OCI-LY1 (cell line): Measurements from ENCODE around the gene NEU1.

ENCODE experiments used
- H2AFZ ChIP-seq: fragments of 200-600 bp; sonication (generic), shearing (Covaris generic); 2 replicates; pipeline ENCODE4 v1.6.0; 2014; ENCODE audit warnings: antibody characterized with exemption, mild to moderate bottlenecking, low read length
- H3F3A ChIP-seq: fragments of 200-600 bp; sonication (generic), shearing (Covaris generic); 2 replicates; pipeline ENCODE4 v1.6.0; 2014; ENCODE audit warnings: mild to moderate bottlenecking, antibody characterized with exemption, low read length, moderate library complexity; ENCODE audit not compliant: insufficient read depth
- H3K27ac ChIP-seq: fragments of 200-600 bp; sonication (generic); 2 replicates; pipeline ENCODE4 v1.5.1; 2014; ENCODE audit warnings: low read length, mixed run types, mild to moderate bottlenecking, low read depth; ENCODE audit not compliant: poor library complexity, severe bottlenecking
- H3K27me3 ChIP-seq: fragments of 200-600 bp; sonication (generic); 2 replicates; pipeline ENCODE4 v1.6.0; 2014; ENCODE audit warnings: antibody characterized with exemption, mild to moderate bottlenecking, low read length, moderate library complexity; ENCODE audit not compliant: insufficient read depth
- H3K36me3 ChIP-seq: fragments of 200-600 bp; sonication (generic); 2 replicates; pipeline ENCODE4 v1.6.1; 2014; ENCODE audit warnings: mild to moderate bottlenecking, antibody characterized with exemption, low read length, moderate library complexity, mixed read lengths; ENCODE audit not compliant: insufficient read depth
- H3K4me1 ChIP-seq: fragments of 200-600 bp; sonication (generic); 2 replicates; pipeline ENCODE4 v1.5.1; 2014; ENCODE audit warnings: mild to moderate bottlenecking, low read length, moderate library complexity; ENCODE audit not compliant: insufficient read depth, severe bottlenecking
- H3K4me2 ChIP-seq: fragments of 200-600 bp; sonication (generic), shearing (Covaris generic); 2 replicates; pipeline ENCODE4 v1.6.1; 2014; ENCODE audit warnings: low read length
- H3K4me3 ChIP-seq: fragments of 200-600 bp; sonication (generic); 2 replicates; pipeline ENCODE4 v1.5.1; 2014; ENCODE audit warnings: low read length, low read depth, mild to moderate bottlenecking, mixed read lengths; ENCODE audit not compliant: poor library complexity, severe bottlenecking
- H3K79me2 ChIP-seq: fragments of 200-600 bp; shearing (Covaris generic); 2 replicates; pipeline ENCODE4 v1.6.1; 2016; ENCODE audit warnings: mixed run types, low read length, mixed read lengths; ENCODE audit not compliant: insufficient read depth
- H3K9ac ChIP-seq: fragments of 200-600 bp; sonication (generic), shearing (Covaris generic); 2 replicates; pipeline ENCODE4 v1.6.1; 2014; ENCODE audit warnings: mild to moderate bottlenecking, low read length, mixed read lengths
- H3K9me2 ChIP-seq: fragments of 200-600 bp; sonication (generic), shearing (Covaris generic); 2 replicates; pipeline ENCODE4 v1.6.1; 2014; ENCODE audit warnings: low read depth, mild to moderate bottlenecking, low read length, mixed read lengths
- H3K9me3 ChIP-seq: fragments of 200-600 bp; shearing (Covaris generic); 2 replicates; pipeline ENCODE4 v1.6.1; 2014; ENCODE audit warnings: low read length, mixed read lengths
- H4K20me1 ChIP-seq: fragments of 200-600 bp; sonication (generic), shearing (Covaris generic); 2 replicates; pipeline ENCODE4 v1.6.0; 2016; ENCODE audit warnings: mild to moderate bottlenecking, low read length; ENCODE audit not compliant: insufficient read depth
- CTCF ChIP-seq: fragments of 200-600 bp; sonication (generic), shearing (Covaris generic); IDR thresholded peaks from 2 replicates; pipeline ENCODE4 v1.5.1; 2017; ENCODE audit warnings: mild to moderate bottlenecking, antibody characterized with exemption, low read length, moderate library complexity, mixed read lengths
- EZH2 ChIP-seq: fragments of 200-600 bp; sonication (generic), shearing (Covaris generic); IDR thresholded peaks from 2 replicates; pipeline ENCODE4 v1.8.0; 2017; ENCODE audit warnings: borderline replicate concordance, mixed run types, mild to moderate bottlenecking, antibody characterized with exemption, low read length, moderate library complexity, mixed read lengths

NEU1 gene

GRCh38 chr6:31883676-31884075, 21.1 kb upstream of the NEU1 start:
- Histone ChIP-seq H3K4me1 (no peaks in the 10 kb centered on the region), H3K4me2 (no peak overlapping the region), H3K36me3 (peaks cover 84% of the 10 kb centered on the region), H3K9me3 (no peaks in the 10 kb centered on the region), H3K9ac (no peak overlapping the region), H3K4me3 (no peak overlapping the region), H4K20me1 (no peaks in the 10 kb centered on the region), H3K9me2 (no peaks in the 10 kb centered on the region), H3K27me3 (no peaks in the 10 kb centered on the region), H3F3A (no peaks in the 10 kb centered on the region), H3K27ac (no peak overlapping the region), H2AFZ (no peak overlapping the region), H3K79me2 (no peaks in the 10 kb centered on the region)
- no peak for TF ChIP-seq EZH2
- TF ChIP-seq CTCF, result no peak

- H2AFZ ChIP-seq, result no peak overlapping the region
- no peak overlapping the region for H3K4me3 ChIP-seq
- no peaks in the 10 kb centered on the region for H3K79me2 ChIP-seq
- H3K27ac ChIP-seq, result no peak overlapping the region
- no peaks in the 10 kb centered on the region for H4K20me1 ChIP-seq
- TF ChIP-seq EZH2 (no peak), CTCF (no peak)
- H3K27me3 ChIP-seq, result no peaks in the 10 kb centered on the region
- H3K9me2 ChIP-seq, result no peaks in the 10 kb centered on the region
- no peak overlapping the region for H3K9ac ChIP-seq
- H3K4me2 ChIP-seq, result no peak overlapping the region
- no peaks in the 10 kb centered on the region for H3F3A ChIP-seq
- H3K9me3 ChIP-seq, result no peaks in the 10 kb centered on the region
- H3K4me1 ChIP-seq, result no peaks in the 10 kb centered on the region
- H3K36me3 ChIP-seq, result peaks cover 71% of the 10 kb centered on the region
Measured at GRCh38 chr6:31882344-31882743, 19.7 kb upstream of the NEU1 start.

- no peak overlapping the region for H3K27ac ChIP-seq
- H2AFZ ChIP-seq, result no peak overlapping the region
- H3F3A ChIP-seq, result no peaks in the 10 kb centered on the region
- no peaks in the 10 kb centered on the region for H3K4me1 ChIP-seq
- no peak overlapping the region for H3K9ac ChIP-seq
- no peak overlapping the region for H3K4me3 ChIP-seq
- TF ChIP-seq EZH2 (no peak), CTCF (no peak)
- H3K27me3 ChIP-seq, result no peaks in the 10 kb centered on the region
- H3K36me3 ChIP-seq, result peaks cover 60% of the 10 kb centered on the region
- H3K9me2 ChIP-seq, result no peaks in the 10 kb centered on the region
- no peaks in the 10 kb centered on the region for H4K20me1 ChIP-seq
- H3K79me2 ChIP-seq, result no peaks in the 10 kb centered on the region
- no peak overlapping the region for H3K4me2 ChIP-seq
- no peaks in the 10 kb centered on the region for H3K9me3 ChIP-seq
Measured at GRCh38 chr6:31881136-31881859, 18.7 kb upstream of the NEU1 start.
